HG02852 (cell line): ENCODE results near the gene LRGUK.
A peak's percentile ranks its signal among the peaks of the same experiment; 100 is the strongest.
"Not testable (repeated sequence)": the region's sequence is repeated elsewhere in the genome, so short reads cannot be mapped to it uniquely, and the experiment has no call there.

ENCODE experiments used
- ATAC-seq: cut with Tn5 transposase; IDR thresholded peaks from one replicate; pipeline ENCODE4 v1.9.1; 2021; ENCODE audit warnings: mild to moderate bottlenecking, moderate library complexity; ENCODE audit not compliant: unreplicated experiment

LRGUK gene

GRCh38 chr7:134220236-134220635 is 93.1 kb downstream of the LRGUK start:
- ATAC-seq, result no peak

GRCh38 chr7:134231296-134231695 is 104.2 kb downstream of the LRGUK start:
- not testable (repeated sequence) for ATAC-seq

GRCh38 chr7:134234216-134234615 is 107.1 kb downstream of the LRGUK start:
- no peak for ATAC-seq

GRCh38 chr7:134245253-134245652 is 118.1 kb downstream of the LRGUK start:
- no peak for ATAC-seq

- no peak for ATAC-seq
These were observed 119.2 kb downstream of the LRGUK start for GRCh38 chr7:134246347-134246746.

- no peak for ATAC-seq
These were observed 119.6 kb downstream of the LRGUK start for GRCh38 chr7:134246761-134247160.

GRCh38 chr7:134248196-134248595 is 121.1 kb downstream of the LRGUK start:
- ATAC-seq, result no peak

GRCh38 chr7:134254311-134254710 is 127.2 kb downstream of the LRGUK start:
- no peak for ATAC-seq

- ATAC-seq, result no peak
These were observed 128.7 kb downstream of the LRGUK start for GRCh38 chr7:134255814-134256213.

- ATAC-seq, result no peak
These were observed 135.2 kb downstream of the LRGUK start for GRCh38 chr7:134262322-134262721.

- no peak for ATAC-seq
These were observed 149.8 kb downstream of the LRGUK start for GRCh38 chr7:134276951-134277350.

- no peak for ATAC-seq
These were observed 151.5 kb downstream of the LRGUK start for GRCh38 chr7:134278502-134279153.

GRCh38 chr7:134279336-134279735 is 152.2 kb downstream of the LRGUK start:
- no peak for ATAC-seq

- ATAC-seq, result no peak
These were observed 152.8 kb downstream of the LRGUK start for GRCh38 chr7:134279898-134280297.

GRCh38 chr7:134280508-134280907 is 153.4 kb downstream of the LRGUK start:
- ATAC-seq, result no peak

- no peak for ATAC-seq
These were observed 156.9 kb downstream of the LRGUK start for GRCh38 chr7:134284011-134284410.

GRCh38 chr7:134284952-134285351 is 157.8 kb downstream of the LRGUK start:
- ATAC-seq, result no peak

GRCh38 chr7:134287916-134288659 is 160.9 kb downstream of the LRGUK start:
- no peak for ATAC-seq

- no peak for ATAC-seq
These were observed 162.3 kb downstream of the LRGUK start for GRCh38 chr7:134289423-134289822.

- ATAC-seq, result no peak
These were observed 162.7 kb downstream of the LRGUK start for GRCh38 chr7:134289841-134290240.

- ATAC-seq, result no peak
These were observed 163.1 kb downstream of the LRGUK start for GRCh38 chr7:134290286-134290685.

- peak; percentile 100 for ATAC-seq
These were observed 166.0 kb downstream of the LRGUK start for GRCh38 chr7:134293002-134293740.
